ENCODE data around the gene DIDO1. TPM values are rescaled to one million over a fixed set of nuclear protein-coding genes. Genes with fewer than 3 reads are reported as not detected.

Gene DIDO1
- total and polyA plus RNA-seq, 9 donors = 35.0 to 42.0 (median 38.2) TPM

- Histone ChIP-seq H3K4me3 (ENCODE audit: low read length) (no peak overlapping the region), H3K36me3 (ENCODE audit: control insufficient read depth, insufficient read depth, low read length) (no peaks in the 10 kb centered on the region), H3K4me1 (ENCODE audit: control insufficient read depth, insufficient read depth, low read length) (peaks cover 44% of the 10 kb centered on the region), H3K9me3 (replicated peaks; ENCODE audit: control insufficient read depth, low read depth, low read length) (no peaks in the 10 kb centered on the region), H3K27me3 (ENCODE audit: control insufficient read depth, insufficient read depth, low read length) (no peaks in the 10 kb centered on the region), H3K27ac (ENCODE audit: low read length) (no peak overlapping the region)
- DNase-seq = no peak
- 66% methylated on average over 6 of the region's 6 CpGs for WGBS (ENCODE audit: insufficient coverage)
These were observed 7.5 kb downstream of the DIDO1 start for GRCh38 chr20:62918831-62919230.

GRCh38 chr20:62918147-62918546 is 8.2 kb downstream of the DIDO1 start:
- peaks cover 41% of the 10 kb centered on the region for H3K4me1 ChIP-seq (ENCODE audit: control insufficient read depth, insufficient read depth, low read length)
- no peak overlapping the region for H3K4me3 ChIP-seq (ENCODE audit: low read length)
- H3K9me3 ChIP-seq (replicated peaks; ENCODE audit: control insufficient read depth, low read depth, low read length) = no peaks in the 10 kb centered on the region
- peaks cover 5% of the 10 kb centered on the region for H3K36me3 ChIP-seq (ENCODE audit: control insufficient read depth, insufficient read depth, low read length)
- DNase-seq = no peak
- H3K27me3 ChIP-seq (ENCODE audit: control insufficient read depth, insufficient read depth, low read length) = no peaks in the 10 kb centered on the region
- 34% methylated on average over 3 of the region's 3 CpGs for WGBS (ENCODE audit: insufficient coverage)
- no peak overlapping the region for H3K27ac ChIP-seq (ENCODE audit: low read length)

GRCh38 chr20:62917720-62918119 is 8.6 kb downstream of the DIDO1 start:
- peaks cover 41% of the 10 kb centered on the region for H3K4me1 ChIP-seq (ENCODE audit: control insufficient read depth, insufficient read depth, low read length)
- H3K4me3 ChIP-seq (ENCODE audit: low read length) = no peak overlapping the region
- 80% methylated on average over 2 of the region's 3 CpGs for WGBS (ENCODE audit: insufficient coverage)
- peaks cover 9% of the 10 kb centered on the region for H3K36me3 ChIP-seq (ENCODE audit: control insufficient read depth, insufficient read depth, low read length)
- H3K27ac ChIP-seq (ENCODE audit: low read length) = no peak overlapping the region
- H3K27me3 ChIP-seq (ENCODE audit: control insufficient read depth, insufficient read depth, low read length) = no peaks in the 10 kb centered on the region
- no peaks in the 10 kb centered on the region for H3K9me3 ChIP-seq (replicated peaks; ENCODE audit: control insufficient read depth, low read depth, low read length)
- DNase-seq = no peak

- H3K27ac ChIP-seq (ENCODE audit: low read length) = no peak overlapping the region
- peaks cover 34% of the 10 kb centered on the region for H3K4me1 ChIP-seq (ENCODE audit: control insufficient read depth, insufficient read depth, low read length)
- no peaks in the 10 kb centered on the region for H3K9me3 ChIP-seq (replicated peaks; ENCODE audit: control insufficient read depth, low read depth, low read length)
- no peak overlapping the region for H3K4me3 ChIP-seq (ENCODE audit: low read length)
- H3K36me3 ChIP-seq (ENCODE audit: control insufficient read depth, insufficient read depth, low read length) = peaks cover 11% of the 10 kb centered on the region
- 84% methylated on average over 10 of the region's 10 CpGs for WGBS (ENCODE audit: insufficient coverage)
- no peak for DNase-seq
- H3K27me3 ChIP-seq (ENCODE audit: control insufficient read depth, insufficient read depth, low read length) = no peaks in the 10 kb centered on the region
These were observed 9.4 kb downstream of the DIDO1 start for GRCh38 chr20:62916703-62917476.

- no peaks in the 10 kb centered on the region for H3K9me3 ChIP-seq (replicated peaks; ENCODE audit: control insufficient read depth, low read depth, low read length)
- H3K4me1 ChIP-seq (ENCODE audit: control insufficient read depth, insufficient read depth, low read length) = peaks cover 23% of the 10 kb centered on the region
- DNase-seq = peak; percentile 78
- no peak overlapping the region for H3K4me3 ChIP-seq (ENCODE audit: low read length)
- H3K36me3 ChIP-seq (ENCODE audit: control insufficient read depth, insufficient read depth, low read length) = peaks cover 30% of the 10 kb centered on the region
- H3K27me3 ChIP-seq (ENCODE audit: control insufficient read depth, insufficient read depth, low read length) = no peaks in the 10 kb centered on the region
- no peak overlapping the region for H3K27ac ChIP-seq (ENCODE audit: low read length)
- WGBS (ENCODE audit: insufficient coverage) = 34% methylated on average over 4 of the region's 8 CpGs
These were observed 11.3 kb downstream of the DIDO1 start for GRCh38 chr20:62914970-62915457.

GRCh38 chr20:62914436-62914835 is 11.9 kb downstream of the DIDO1 start:
- no peak for DNase-seq
- no peaks in the 10 kb centered on the region for H3K9me3 ChIP-seq (replicated peaks; ENCODE audit: control insufficient read depth, low read depth, low read length)
- no peaks in the 10 kb centered on the region for H3K27me3 ChIP-seq (ENCODE audit: control insufficient read depth, insufficient read depth, low read length)
- H3K36me3 ChIP-seq (ENCODE audit: control insufficient read depth, insufficient read depth, low read length) = peaks cover 36% of the 10 kb centered on the region
- WGBS (ENCODE audit: insufficient coverage) = 100% methylated on average over 1 of the region's 9 CpGs
- no peak overlapping the region for H3K4me3 ChIP-seq (ENCODE audit: low read length)
- H3K4me1 ChIP-seq (ENCODE audit: control insufficient read depth, insufficient read depth, low read length) = peaks cover 21% of the 10 kb centered on the region
- H3K27ac ChIP-seq (ENCODE audit: low read length) = no peak overlapping the region

GRCh38 chr20:62913043-62913630 is 13.2 kb downstream of the DIDO1 start:
- H3K9me3 ChIP-seq (replicated peaks; ENCODE audit: control insufficient read depth, low read depth, low read length) = no peaks in the 10 kb centered on the region
- WGBS (ENCODE audit: insufficient coverage) = 83% methylated on average over 4 of the region's 7 CpGs
- H3K4me3 ChIP-seq (ENCODE audit: low read length) = no peak overlapping the region
- peaks cover 16% of the 10 kb centered on the region for H3K4me1 ChIP-seq (ENCODE audit: control insufficient read depth, insufficient read depth, low read length)
- H3K27me3 ChIP-seq (ENCODE audit: control insufficient read depth, insufficient read depth, low read length) = no peaks in the 10 kb centered on the region
- peaks cover 49% of the 10 kb centered on the region for H3K36me3 ChIP-seq (ENCODE audit: control insufficient read depth, insufficient read depth, low read length)
- no peak overlapping the region for H3K27ac ChIP-seq (ENCODE audit: low read length)
- DNase-seq = no peak

- H3K4me1 ChIP-seq (ENCODE audit: control insufficient read depth, insufficient read depth, low read length) = peaks cover 12% of the 10 kb centered on the region
- no peak for DNase-seq
- H3K36me3 ChIP-seq (ENCODE audit: control insufficient read depth, insufficient read depth, low read length) = peaks cover 62% of the 10 kb centered on the region
- H3K27me3 ChIP-seq (ENCODE audit: control insufficient read depth, insufficient read depth, low read length) = no peaks in the 10 kb centered on the region
- no peak overlapping the region for H3K4me3 ChIP-seq (ENCODE audit: low read length)
- H3K27ac ChIP-seq (ENCODE audit: low read length) = no peak overlapping the region
- WGBS (ENCODE audit: insufficient coverage) = 85% methylated on average over 8 of the region's 10 CpGs
- H3K9me3 ChIP-seq (replicated peaks; ENCODE audit: control insufficient read depth, low read depth, low read length) = no peaks in the 10 kb centered on the region
These were observed 14.5 kb downstream of the DIDO1 start for GRCh38 chr20:62911701-62912280.

GRCh38 chr20:62910777-62911497 is 15.4 kb downstream of the DIDO1 start:
- H3K4me3 ChIP-seq (ENCODE audit: low read length) = no peak overlapping the region
- peaks cover 71% of the 10 kb centered on the region for H3K36me3 ChIP-seq (ENCODE audit: control insufficient read depth, insufficient read depth, low read length)
- H3K27me3 ChIP-seq (ENCODE audit: control insufficient read depth, insufficient read depth, low read length) = no peaks in the 10 kb centered on the region
- 91% methylated on average over 45 of the region's 45 CpGs for WGBS (ENCODE audit: insufficient coverage)
- no peak for DNase-seq
- H3K4me1 ChIP-seq (ENCODE audit: control insufficient read depth, insufficient read depth, low read length) = peaks cover 12% of the 10 kb centered on the region
- H3K9me3 ChIP-seq (replicated peaks; ENCODE audit: control insufficient read depth, low read depth, low read length) = no peaks in the 10 kb centered on the region
- no peak overlapping the region for H3K27ac ChIP-seq (ENCODE audit: low read length)

Measured in muscle of leg (tissue), 11 donors.